HG03066 (cell line): ENCODE measurements around the gene RNF26.

Source experiments
- ATAC-seq: cut with Tn5 transposase; IDR thresholded peaks from one replicate; pipeline ENCODE4 v1.9.1; 2021; ENCODE audit warnings: low read depth; ENCODE audit not compliant: unreplicated experiment

The RNF26 gene

DNA sequence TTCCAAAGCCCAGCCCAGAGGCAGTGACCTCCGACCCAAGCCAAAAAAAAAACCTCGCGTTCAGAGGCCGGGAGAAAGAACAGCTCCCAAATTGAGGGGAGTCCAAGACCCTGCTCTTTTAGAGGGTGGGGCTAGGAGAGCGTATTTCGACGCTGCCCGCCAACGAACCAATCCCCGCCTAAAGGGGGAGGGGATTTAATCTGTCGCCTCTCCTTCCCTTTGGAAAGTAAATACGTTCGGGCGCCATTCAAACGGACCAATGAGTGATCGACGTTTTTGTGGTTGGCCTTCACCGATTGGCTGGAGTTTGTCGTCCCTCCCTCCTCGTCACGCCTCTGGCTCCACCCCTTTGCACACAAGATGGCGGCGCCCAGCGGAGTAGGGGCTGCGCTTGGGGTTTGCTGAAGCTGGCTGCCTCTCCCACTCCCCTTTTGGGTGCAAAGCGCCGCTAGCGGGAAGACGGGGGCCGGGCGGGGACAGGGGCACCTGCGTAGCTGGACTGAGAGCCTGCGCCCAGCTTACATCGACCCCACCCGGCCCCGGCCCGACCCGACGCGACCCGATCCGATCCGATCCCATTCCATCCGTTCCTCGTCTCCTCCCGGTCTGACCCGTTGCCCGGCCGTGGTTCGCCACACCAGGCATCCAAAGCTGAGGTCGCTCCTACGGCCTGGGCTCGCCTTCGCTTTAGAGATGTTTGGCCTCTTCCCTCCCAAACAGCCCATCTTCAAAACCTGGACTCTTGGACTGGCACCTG is at the start of gene RNF26:
TSS of gene RNF26 (plus strand) at position 354 of the 757 bp plus-strand sequence. CDS start 596 bp downstream, outside the sequence.
- ATAC-seq: peak; percentile 96

DNA sequence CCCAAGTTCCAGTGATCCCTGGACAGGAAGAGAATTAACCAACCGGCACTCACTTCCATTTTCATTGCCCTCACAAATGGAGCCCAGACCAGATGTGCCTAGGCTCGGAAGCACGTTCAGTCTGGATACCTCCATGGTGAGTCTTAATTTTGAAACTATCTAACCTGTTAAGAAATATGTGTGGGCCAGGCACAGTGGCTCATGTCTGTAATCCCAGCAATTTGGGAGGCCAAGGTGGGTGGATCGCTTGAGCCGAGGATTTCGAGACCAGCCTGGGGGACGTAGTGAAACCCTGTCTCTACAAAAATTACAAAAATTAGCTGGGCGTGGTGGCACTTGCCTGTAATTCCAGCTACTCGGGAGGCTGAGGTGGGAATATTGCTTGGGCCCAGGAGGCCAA is 48.9 kb upstream of the RNF26 start:
- ATAC-seq: no peak

DNA sequence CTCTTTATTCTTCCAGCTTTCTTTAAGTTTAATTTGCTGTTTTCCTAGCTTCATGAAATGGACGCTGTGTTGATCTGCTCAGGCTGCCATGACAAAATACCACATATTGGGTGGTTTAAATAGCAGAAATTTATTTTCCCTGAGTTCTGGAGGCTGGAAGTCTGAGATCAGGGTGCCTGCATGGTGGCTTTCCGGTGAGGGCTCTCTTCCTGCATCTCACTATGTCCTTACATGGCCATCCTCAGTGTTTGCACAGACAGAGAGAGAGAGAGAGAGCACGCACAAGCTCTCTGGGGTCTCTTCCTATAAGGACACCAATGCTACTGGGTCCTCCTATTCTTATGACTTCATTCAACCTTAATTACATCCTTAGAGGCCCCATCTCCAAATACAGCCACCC is 46.1 kb upstream of the RNF26 start:
- ATAC-seq: no peak

DNA sequence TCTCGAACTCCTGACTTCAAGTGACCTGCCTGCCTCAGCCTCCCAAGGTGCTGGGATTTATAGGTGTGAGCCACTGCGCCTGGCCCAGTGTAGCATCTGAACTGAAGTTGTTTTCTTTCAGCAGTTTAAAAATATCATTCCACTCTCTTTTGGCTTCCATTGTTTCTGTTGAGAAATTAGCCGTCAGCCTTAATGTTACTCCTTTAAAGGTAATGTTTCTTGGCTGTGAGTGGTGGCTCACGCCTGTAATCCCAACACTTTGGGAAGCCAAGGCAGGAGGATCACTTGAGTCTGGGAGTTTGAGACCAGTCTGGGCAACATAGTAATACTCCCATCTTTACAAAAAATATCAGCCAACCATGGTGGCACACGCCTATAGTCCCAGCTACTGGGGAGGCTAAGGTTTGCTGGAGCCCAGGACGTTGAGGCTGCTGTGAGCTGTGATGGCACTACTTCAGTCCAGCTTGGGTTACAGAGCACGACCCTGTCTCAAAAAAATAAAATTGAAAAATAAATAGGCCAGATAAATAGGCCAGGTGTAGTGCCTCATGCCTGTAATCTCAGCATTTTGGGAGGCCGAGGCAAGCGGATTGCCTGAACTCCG is 43.3 kb upstream of the RNF26 start:
- no peak for ATAC-seq

DNA sequence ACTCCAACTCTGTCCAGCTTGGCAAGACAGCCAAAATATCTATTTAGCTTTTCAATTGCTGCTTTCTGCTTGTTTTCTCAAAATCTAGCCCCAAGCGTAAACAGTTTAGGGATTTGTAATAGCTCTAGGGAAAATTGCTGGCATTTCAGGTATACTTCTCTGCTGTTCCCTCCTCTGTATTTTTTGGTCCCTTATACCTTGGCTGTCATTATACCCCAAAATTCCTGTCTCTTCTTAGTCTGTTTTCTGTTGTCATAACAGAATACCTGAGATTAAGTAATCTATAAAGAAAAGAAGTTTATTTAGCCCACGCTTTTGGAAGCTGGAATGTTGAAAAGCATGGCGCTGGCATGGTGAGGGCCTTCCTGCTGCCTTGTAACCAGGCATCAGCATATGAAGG is 40.9 kb upstream of the RNF26 start:
- no peak for ATAC-seq

DNA sequence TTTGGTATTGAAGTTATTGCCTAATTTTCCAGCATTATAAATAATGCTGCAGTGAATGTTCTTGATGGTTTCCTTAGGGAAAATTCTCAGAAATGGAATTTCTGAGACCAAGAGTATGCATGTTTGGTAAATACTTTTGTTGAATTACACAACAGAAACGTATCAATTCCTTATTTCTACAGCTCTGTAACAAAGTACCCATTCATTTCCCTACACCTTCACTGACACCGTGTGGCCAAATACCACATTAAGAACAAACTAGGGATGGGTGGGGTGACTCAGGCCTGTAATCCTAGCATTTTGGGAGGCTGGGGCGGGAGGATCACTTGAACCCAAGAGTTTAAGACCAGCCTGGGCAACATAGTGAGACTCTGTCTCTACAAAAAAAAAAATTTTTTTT is 39.1 kb upstream of the RNF26 start:
- no peak for ATAC-seq

DNA sequence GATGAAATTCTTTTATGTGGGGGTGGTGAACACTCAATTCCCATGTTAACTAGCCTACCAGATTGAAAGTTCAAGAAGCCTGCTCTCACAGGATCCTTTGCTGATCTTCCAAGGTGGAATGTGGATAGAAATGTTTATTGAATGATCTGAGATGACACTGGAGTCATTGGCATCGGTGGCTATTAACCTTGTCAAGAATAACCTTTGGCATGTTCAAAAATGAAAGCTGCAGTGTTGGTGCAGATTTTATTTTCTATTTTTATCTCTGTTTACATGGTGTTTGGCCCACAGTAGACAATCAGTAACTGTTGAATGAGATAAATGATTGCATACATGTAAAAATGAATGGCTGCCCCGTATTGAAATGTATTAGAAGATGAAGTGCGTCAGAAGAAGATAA is 36.4 kb upstream of the RNF26 start:
- ATAC-seq: no peak

DNA sequence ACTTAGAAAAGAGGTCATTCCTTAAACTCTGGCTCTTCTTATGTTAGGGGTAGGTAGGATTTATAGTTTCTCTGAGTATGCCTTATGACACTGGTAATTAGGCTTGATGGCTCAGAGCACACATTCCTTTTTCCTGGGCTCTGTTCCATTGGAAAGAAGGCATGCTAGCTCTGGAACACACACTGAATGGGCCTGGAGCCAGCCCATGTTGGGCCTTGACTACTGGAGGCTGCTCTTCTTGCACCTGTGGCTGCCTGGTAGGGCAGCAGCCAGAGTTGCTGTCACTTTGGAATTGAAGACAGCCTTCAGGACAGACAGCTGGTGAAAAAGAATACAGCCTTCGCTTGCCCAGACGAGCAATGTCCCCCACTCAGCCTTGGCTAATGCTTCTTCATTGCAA is 35.6 kb upstream of the RNF26 start:
- no peak for ATAC-seq

DNA sequence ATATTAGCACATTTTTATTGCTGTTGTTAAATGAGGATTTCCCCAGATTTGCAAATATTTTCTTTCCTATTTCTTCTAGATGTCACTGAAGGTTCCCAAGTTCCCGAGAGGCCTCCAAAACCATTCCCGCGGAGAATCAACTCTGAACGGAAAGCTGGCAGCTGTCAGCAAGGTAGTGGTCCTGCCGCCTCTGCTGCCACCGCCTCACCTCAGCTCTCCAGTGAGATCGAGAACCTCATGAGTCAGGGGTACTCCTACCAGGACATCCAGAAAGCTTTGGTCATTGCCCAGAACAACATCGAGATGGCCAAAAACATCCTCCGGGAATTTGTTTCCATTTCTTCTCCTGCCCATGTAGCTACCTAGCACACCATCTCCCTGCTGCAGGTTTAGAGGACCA is 34.9 kb upstream of the RNF26 start:
- no peak for ATAC-seq

DNA sequence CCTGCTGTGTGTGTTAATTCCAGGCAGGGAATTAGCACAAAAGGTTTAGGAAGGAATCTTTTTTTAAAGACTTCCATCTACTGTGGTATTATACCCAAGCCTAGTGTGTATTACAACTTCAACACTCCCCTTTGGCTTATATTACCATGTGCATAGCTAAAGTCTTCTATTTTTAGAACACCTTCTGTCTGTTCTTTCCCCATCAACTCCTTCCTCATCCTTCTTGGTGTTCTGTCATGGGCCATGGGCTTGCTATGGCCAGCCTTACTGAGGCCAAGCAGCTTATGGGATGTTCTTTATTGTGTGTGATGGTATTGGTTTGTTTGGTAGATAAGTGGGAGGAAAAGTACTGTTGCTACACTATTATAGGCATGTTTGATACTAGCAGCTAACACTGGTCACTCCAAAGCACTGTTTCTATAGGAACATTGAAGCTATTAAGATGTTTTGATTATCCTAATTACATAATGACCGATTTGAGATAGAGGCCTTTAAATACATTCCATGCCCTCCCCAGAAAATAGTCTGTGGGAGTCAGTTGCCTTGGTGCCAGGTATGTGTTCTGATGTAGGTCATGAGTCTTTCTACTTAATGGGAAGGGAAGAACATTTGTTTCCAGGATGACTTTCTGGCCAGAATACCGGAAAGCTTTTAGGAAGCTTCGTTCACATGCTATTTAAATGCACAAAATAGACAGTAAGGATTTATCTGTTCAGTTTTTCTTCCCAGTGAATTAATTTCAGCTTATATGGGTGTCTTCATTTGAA is 33.9 kb upstream of the RNF26 start:
- ATAC-seq: no peak

DNA sequence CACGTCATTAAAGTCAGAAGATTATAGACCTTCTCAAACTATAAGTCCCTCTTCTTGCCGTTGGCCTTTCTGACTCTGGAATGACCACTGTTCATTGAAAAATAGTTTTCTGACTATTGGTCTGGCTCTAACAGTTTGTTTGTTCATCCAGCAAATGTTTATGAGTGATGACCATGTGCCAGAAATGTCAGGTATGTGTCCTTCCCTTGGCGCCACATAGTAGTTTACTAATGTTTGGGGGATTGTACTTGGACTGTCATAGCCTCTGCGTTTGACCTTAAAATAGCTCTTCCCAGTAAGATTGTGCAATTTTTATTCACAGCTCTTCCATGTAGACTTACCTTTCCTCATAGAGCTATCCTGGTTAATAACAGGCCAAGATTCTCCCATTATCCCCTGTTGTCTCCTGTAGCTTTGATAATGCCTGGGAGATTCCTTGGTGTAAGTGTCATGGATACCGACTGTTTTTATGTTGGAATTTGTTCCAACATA is 31.1 kb upstream of the RNF26 start:
- ATAC-seq: no peak

DNA sequence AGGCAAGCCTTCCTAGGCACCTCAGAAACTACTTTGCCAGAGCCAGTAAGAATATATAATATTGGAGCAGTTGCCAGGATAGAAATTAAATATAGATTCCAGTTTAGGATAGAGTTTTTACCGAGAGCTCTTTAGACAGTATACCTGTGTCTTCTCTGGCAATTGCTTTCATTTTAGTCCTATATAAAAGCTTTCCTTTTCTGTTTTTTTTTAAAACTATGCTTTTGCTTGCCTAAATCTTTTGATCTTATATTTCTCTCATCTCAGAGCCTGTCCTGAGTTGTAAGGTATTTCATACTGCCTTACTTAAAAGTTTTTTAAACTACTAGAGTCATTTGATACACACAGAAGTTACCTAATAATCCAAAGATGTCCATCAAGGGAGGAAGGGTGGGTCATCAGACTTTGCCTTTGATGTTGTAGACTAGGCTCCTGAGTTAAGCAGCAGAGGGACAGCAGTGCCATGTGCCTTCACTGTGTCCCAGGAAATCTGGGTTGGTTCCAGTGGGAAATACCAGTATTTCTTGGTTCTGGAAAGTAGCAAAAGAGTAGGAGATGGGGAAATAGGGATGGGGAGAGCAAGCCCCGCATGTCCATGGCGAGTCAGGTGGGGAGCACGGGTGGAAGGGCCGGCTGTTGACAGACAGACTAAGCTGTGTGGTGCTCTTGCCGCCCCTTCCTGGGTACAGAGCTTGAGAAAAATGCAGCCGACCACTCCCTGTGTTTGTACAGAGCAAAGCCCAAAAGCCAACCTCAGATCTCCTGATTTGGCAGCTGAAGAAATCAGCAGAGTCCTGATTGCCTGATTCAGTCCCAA is 28.6 kb upstream of the RNF26 start:
- ATAC-seq: no peak

DNA sequence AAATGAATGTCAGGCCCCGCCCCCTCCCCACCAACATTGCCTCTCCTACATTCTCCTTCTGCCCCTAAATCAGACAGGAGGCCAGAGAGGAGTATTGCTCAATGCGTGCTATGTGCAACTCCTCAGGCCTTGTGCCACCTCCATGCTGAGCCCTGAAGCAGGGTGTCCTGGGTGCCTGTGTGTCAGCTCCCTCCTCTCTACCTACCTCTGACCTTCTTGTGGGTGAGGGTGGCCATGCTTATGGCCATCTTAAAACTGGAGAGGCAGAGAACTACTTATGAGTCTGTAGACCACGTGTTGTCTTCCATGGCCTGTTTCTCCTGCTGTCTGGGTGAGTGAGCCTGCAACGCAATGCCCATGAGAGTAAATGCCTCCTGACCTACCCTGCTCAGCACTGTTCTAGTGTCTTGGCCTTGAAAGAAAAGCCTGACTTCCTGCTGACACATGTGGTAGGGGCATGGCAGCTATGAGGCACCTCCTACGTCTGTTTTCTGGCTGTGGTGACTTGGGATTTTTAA is 27.9 kb upstream of the RNF26 start:
- ATAC-seq: no peak

DNA sequence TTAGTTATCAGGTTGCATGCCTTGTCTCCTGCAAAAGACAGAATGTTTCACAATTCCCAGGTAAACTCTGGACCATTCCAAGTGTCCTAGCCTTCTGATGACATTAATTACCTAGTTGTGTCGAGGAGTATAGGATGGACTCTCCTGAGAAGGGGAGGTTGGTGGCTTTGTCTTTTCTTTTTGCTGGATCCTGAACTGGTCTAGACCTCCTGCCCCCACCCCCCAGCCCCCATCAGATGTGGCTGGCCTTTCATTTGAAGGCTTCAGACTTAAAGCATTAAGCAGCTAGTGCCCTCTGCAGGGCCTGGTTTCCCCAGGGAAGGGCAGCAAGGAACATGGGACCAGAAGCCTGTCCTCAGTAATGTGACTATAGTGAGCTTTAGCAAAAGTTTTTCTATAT is 27.1 kb upstream of the RNF26 start:
- ATAC-seq: no peak

DNA sequence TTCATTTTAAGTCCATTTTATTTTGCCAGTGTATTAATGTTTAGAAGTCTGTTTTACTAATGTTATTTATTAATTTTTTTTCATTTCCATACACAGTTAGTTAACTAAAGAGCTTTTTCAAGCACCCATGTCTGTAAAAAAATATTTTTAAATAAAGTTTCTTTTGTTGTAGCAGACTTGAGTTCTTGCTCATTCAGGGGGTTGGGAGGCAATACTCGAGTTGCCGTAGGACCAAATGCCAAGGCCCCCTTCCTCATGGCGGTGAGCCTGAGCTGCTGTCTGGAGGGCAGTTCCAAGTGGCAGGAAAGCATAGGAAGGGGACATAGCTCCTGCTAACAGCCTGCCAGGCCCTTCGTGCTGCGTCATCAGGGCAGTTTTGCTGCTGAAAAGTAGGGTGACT is 26.4 kb upstream of the RNF26 start:
- ATAC-seq: no peak

DNA sequence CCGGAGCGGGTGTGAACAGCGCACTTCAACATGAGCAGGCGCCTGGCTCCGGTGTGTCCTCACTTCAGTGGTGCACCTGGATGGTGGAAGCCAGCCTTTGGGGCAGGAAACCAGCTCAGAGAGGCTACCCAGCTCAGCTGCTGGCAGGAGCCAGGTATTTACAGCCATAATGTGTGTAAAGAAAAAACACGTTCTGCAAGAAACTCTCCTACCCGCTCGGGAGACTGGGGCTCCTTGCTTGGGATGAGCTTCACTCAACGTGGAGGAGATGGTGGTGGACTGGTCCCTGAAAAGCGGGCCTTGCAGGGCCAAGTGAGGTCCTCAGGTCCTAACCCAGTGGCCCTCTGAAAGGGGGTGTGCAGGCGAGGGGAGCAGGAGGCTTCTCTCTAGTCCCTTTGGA is 24.9 kb upstream of the RNF26 start:
- ATAC-seq: no peak

DNA sequence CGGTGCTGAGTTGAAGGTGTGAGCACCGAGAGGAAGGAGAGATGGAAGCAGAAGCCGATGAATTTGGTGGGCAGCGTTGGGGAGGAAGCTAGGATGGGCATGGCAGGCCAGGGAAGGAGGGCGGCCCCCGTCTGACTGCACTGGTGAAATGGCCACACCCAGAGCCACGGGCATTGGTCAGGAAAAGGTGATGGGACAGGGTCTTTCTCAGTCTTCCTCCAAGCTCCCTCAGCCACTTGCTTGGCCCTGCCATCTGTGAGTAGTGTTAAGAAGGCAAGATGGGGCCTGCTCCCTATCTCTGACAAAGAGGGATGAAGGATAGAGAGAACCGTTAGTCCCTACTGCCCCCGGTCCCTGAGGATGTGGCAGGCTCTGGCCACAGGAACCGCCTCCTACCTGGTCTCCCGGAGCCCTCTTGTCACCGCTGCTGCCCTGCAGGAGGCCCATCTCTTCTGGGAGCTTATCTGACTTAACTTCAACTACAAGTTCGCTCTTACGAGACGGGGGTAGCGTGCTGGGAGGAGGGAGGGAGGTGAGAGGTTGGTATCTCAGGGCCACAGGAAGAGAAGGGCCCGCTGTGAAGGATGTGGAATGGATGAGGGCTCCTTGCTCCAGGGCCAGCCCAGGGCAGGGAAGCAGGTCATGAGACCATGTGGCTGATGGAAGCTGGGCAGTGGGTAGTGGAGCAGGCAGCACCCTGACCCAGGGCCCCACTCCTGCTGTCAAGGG is 24.2 kb upstream of the RNF26 start:
- no peak for ATAC-seq

DNA sequence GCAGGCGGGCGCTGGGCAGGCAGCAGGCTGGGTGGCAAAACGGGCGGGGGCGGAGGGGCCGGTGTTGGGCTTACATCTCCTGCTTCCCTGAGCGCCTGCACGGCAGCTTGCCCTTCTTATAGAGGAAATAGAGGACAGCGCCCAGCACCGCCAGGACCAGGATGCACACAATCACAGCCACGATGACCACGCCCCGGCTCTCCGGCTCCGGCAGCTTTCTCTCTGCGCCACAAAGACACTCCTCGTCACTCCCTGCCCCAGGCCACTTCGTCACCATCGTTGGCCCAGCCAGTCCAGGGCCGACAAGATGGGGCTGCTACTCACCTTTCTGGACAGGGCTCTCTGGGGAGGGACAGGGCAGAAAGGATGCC is 23.7 kb upstream of the RNF26 start:
- no peak for ATAC-seq

DNA sequence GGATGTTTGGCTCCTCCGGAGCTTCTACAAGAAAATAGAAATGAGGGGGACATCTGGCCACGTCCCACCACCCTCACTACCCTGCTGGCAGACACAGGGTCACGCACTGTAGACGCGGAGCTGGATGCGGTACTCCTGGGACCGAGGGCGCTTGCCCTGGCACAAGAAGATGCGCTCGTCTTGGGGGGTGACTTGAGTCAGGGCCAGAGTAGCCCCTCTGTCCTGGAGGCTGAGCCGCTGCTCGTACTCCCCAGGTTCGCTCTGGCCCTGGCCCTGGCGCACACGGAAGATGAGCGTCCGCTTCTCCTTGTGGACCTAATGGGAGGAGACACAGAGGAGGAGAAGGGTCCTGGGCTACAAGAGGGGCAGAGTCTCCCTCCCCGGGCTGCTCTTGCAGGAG is 19.6 kb upstream of the RNF26 start:
- no peak for ATAC-seq
